Liver (tissue), 3 donors: Measurements from ENCODE around the gene SRRM2.

Experiments
- EGR1 ChIP-seq, 2 donors: IDR thresholded peaks; 2 replicates each; pipeline ENCODE4 v1.6.1; 2016 to 2018; ENCODE audit warnings: antibody characterized with exemption in 2 of 2, low read depth in 2 of 2
- FOXA1 ChIP-seq: IDR thresholded peaks from 2 replicates; pipeline ENCODE4 v1.6.1; 2016; ENCODE audit warnings: antibody characterized with exemption
- FOXA2 ChIP-seq: IDR thresholded peaks from 2 replicates; pipeline ENCODE4 v1.6.1; 2016; ENCODE audit warnings: antibody characterized with exemption
- HNF4A ChIP-seq, 2 donors: conservative IDR thresholded peaks; 2 replicates each; pipeline ENCODE4 v1.6.1; 2016; ENCODE audit warnings: antibody characterized with exemption in 2 of 2, mild to moderate bottlenecking in 2 of 2
- NR2F2 ChIP-seq: IDR thresholded peaks from 2 replicates; pipeline ENCODE4 v1.6.1; 2016; ENCODE audit warnings: antibody characterized with exemption
- TAF1 ChIP-seq: conservative IDR thresholded peaks from 2 replicates; pipeline ENCODE4 v1.6.1; 2016; ENCODE audit warnings: antibody characterized with exemption, mild to moderate bottlenecking
- YY1 ChIP-seq: IDR thresholded peaks from 2 replicates; pipeline ENCODE4 v1.6.1; 2016; ENCODE audit warnings: antibody characterized with exemption, mild to moderate bottlenecking
- TF ChIP-seq, protein P1 (sequence below): IDR thresholded peaks from 2 replicates; pipeline ENCODE4 v1.6.1; 2016; ENCODE audit warnings: antibody characterized with exemption
- TF ChIP-seq, protein P2 (sequence below): fragments of 150-350 bp; IDR thresholded peaks from 2 replicates; pipeline ENCODE4 v1.5.1; 2017; ENCODE audit warnings: improper control_type of control experiment, low read depth, low read length; ENCODE audit not compliant: missing input control
- TF ChIP-seq, protein P3 (sequence below): IDR thresholded peaks from 2 replicates; pipeline ENCODE4 v1.6.1; 2016; ENCODE audit warnings: antibody characterized with exemption, mild to moderate bottlenecking
- donor health status: healthy.
- donor health status: healthy.

DNA sequence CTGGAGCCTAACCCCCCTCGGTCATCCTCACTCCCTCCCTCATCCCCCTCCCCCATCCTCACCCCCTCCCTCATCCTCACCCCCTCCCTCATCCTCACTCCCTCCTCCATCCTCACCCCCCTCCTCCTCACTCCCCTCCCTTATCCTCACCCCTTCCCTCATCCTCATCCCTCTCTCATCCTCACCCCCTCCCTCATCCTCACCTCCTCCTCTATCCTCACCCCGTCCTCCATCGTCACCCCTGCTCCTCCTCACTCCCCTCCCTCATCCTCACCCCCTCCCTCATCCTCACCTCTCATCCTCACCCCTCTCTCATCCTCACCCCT is 34.4 kb downstream of the SRRM2 start:
- TF ChIP-seq NR2F2 (no peak), FOXA2 (no peak), TAF1 (no peak), FOXA1 (no peak), HNF4A (conservative IDR thresholded peaks at IDR 0.05) (no peak), YY1 (no peak), EGR1 (IDR thresholded peaks at IDR 0.05; ENCODE audit: low read depth in 2 of 2) (no peak)
- TF ChIP-seq, protein P1, sequence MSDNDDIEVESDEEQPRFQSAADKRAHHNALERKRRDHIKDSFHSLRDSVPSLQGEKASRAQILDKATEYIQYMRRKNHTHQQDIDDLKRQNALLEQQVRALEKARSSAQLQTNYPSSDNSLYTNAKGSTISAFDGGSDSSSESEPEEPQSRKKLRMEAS, result no peak
- TF ChIP-seq, protein P2, sequence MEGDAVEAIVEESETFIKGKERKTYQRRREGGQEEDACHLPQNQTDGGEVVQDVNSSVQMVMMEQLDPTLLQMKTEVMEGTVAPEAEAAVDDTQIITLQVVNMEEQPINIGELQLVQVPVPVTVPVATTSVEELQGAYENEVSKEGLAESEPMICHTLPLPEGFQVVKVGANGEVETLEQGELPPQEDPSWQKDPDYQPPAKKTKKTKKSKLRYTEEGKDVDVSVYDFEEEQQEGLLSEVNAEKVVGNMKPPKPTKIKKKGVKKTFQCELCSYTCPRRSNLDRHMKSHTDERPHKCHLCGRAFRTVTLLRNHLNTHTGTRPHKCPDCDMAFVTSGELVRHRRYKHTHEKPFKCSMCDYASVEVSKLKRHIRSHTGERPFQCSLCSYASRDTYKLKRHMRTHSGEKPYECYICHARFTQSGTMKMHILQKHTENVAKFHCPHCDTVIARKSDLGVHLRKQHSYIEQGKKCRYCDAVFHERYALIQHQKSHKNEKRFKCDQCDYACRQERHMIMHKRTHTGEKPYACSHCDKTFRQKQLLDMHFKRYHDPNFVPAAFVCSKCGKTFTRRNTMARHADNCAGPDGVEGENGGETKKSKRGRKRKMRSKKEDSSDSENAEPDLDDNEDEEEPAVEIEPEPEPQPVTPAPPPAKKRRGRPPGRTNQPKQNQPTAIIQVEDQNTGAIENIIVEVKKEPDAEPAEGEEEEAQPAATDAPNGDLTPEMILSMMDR, result no peak
- TF ChIP-seq, protein P3, sequence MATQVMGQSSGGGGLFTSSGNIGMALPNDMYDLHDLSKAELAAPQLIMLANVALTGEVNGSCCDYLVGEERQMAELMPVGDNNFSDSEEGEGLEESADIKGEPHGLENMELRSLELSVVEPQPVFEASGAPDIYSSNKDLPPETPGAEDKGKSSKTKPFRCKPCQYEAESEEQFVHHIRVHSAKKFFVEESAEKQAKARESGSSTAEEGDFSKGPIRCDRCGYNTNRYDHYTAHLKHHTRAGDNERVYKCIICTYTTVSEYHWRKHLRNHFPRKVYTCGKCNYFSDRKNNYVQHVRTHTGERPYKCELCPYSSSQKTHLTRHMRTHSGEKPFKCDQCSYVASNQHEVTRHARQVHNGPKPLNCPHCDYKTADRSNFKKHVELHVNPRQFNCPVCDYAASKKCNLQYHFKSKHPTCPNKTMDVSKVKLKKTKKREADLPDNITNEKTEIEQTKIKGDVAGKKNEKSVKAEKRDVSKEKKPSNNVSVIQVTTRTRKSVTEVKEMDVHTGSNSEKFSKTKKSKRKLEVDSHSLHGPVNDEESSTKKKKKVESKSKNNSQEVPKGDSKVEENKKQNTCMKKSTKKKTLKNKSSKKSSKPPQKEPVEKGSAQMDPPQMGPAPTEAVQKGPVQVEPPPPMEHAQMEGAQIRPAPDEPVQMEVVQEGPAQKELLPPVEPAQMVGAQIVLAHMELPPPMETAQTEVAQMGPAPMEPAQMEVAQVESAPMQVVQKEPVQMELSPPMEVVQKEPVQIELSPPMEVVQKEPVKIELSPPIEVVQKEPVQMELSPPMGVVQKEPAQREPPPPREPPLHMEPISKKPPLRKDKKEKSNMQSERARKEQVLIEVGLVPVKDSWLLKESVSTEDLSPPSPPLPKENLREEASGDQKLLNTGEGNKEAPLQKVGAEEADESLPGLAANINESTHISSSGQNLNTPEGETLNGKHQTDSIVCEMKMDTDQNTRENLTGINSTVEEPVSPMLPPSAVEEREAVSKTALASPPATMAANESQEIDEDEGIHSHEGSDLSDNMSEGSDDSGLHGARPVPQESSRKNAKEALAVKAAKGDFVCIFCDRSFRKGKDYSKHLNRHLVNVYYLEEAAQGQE, result no peak
